GM12878 (cell line): ENCODE measurements around the gene EWSR1.

ENCODE experiments used
- EZH2 ChIP-seq: IDR thresholded peaks from 2 replicates; pipeline ENCODE4 v1.6.1; 2012; ENCODE audit warnings: low read depth, mild to moderate bottlenecking, control low read depth, inconsistent platforms, low read length, borderline replicate concordance; ENCODE audit not compliant: control insufficient read depth
- POLR2A ChIP-seq: IDR thresholded peaks from 2 replicates; pipeline ENCODE4 v1.6.1; 2011; ENCODE audit warnings: low read depth, mild to moderate bottlenecking, low read length
- POLR2AphosphoS2 ChIP-seq: IDR thresholded peaks from 2 replicates; pipeline ENCODE4 v1.6.1; 2011; ENCODE audit warnings: low read depth, mild to moderate bottlenecking, low read length, improper control_type of control experiment, moderate library complexity
- POLR2AphosphoS5 ChIP-seq: IDR thresholded peaks from 2 replicates; pipeline ENCODE4 v1.6.1; 2011; ENCODE audit warnings: mild to moderate bottlenecking, low read length, inconsistent platforms
- SIN3A ChIP-seq: IDR thresholded peaks from 2 replicates; pipeline ENCODE4 v1.6.1; 2012; ENCODE audit warnings: low read depth, low read length, improper control_type of control experiment
- SP1 ChIP-seq: IDR thresholded peaks from one replicate; pipeline ENCODE4 v1.6.1; 2011; ENCODE audit warnings: low read depth, low read length
- TF ChIP-seq, protein P1 (sequence below): IDR thresholded peaks from 2 replicates; pipeline ENCODE4 v1.6.1; 2012; ENCODE audit warnings: mild to moderate bottlenecking, low read depth, low read length
- TF ChIP-seq, protein P2 (sequence below), 3 experiments: IDR thresholded peaks in 2 of 3; conservative IDR thresholded peaks in 1 of 3; 2 replicates each; pipeline ENCODE4 v1.5.1; 2011; ENCODE audit warnings: low read depth in 3 of 3, low read length in 3 of 3, mild to moderate bottlenecking in 3 of 3, control low read depth in 2 of 3, moderate library complexity in 2 of 3, inconsistent platforms in 1 of 3, mixed read lengths in 1 of 3; ENCODE audit not compliant: control insufficient read depth in 2 of 3, insufficient read depth in 1 of 3; ENCODE audit errors: extremely low read depth in 1 of 3
- TF ChIP-seq, protein P3 (sequence below): IDR thresholded peaks from 2 replicates; pipeline ENCODE4 v1.6.1; 2011; ENCODE audit warnings: low read depth, mild to moderate bottlenecking, low read length, moderate library complexity, borderline replicate concordance; ENCODE audit errors: extremely low read depth
- TF ChIP-seq, protein P4 (sequence below): fragments of 450-650 bp; formaldehyde crosslinking; IDR thresholded peaks from 2 replicates; pipeline ENCODE4 v1.5.0; 2022; ENCODE audit warnings: mild to moderate bottlenecking, missing genetic modification characterization

DNA sequence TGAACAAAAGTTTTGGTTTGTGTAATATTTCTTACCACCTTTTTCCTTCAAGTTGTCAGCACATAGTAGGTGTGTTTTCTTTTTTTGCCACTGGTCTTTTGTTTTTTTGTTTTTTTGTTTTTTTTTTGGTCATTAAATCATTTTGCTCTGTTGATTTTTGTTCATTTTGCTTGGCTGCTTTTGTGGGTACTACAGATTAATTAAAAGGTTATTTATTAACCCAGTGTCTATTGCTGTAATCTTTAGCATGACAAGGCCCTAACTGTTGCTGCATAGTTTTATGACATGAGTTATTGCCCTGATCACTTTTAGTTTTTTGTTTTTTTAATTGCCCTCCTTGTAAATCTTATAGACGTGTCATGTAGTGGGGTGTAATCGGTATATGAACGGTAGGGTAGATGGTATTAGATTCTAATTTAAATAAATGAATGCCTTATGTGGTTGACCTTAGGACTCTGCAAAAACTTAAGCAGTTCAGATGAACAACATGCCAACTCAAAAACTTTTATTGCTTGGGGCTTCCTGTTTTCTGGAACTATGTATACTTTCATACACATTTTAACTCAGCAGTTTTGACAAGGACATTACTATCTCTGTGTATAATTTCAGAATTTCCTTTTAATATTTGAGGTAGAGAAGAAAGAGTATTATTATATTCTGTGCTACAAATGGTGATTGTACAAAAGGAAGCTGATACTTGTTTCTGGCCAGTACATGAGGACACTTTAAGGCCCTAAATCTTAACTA is 7.9 kb downstream of the EWSR1 start:
- TF ChIP-seq SP1 (no peak), EZH2 (no peak), POLR2A (no peak), SIN3A (no peak), POLR2AphosphoS5 (no peak), POLR2AphosphoS2 (no peak)
- TF ChIP-seq, protein P1, sequence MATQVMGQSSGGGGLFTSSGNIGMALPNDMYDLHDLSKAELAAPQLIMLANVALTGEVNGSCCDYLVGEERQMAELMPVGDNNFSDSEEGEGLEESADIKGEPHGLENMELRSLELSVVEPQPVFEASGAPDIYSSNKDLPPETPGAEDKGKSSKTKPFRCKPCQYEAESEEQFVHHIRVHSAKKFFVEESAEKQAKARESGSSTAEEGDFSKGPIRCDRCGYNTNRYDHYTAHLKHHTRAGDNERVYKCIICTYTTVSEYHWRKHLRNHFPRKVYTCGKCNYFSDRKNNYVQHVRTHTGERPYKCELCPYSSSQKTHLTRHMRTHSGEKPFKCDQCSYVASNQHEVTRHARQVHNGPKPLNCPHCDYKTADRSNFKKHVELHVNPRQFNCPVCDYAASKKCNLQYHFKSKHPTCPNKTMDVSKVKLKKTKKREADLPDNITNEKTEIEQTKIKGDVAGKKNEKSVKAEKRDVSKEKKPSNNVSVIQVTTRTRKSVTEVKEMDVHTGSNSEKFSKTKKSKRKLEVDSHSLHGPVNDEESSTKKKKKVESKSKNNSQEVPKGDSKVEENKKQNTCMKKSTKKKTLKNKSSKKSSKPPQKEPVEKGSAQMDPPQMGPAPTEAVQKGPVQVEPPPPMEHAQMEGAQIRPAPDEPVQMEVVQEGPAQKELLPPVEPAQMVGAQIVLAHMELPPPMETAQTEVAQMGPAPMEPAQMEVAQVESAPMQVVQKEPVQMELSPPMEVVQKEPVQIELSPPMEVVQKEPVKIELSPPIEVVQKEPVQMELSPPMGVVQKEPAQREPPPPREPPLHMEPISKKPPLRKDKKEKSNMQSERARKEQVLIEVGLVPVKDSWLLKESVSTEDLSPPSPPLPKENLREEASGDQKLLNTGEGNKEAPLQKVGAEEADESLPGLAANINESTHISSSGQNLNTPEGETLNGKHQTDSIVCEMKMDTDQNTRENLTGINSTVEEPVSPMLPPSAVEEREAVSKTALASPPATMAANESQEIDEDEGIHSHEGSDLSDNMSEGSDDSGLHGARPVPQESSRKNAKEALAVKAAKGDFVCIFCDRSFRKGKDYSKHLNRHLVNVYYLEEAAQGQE, result no peak
- TF ChIP-seq, protein P2, sequence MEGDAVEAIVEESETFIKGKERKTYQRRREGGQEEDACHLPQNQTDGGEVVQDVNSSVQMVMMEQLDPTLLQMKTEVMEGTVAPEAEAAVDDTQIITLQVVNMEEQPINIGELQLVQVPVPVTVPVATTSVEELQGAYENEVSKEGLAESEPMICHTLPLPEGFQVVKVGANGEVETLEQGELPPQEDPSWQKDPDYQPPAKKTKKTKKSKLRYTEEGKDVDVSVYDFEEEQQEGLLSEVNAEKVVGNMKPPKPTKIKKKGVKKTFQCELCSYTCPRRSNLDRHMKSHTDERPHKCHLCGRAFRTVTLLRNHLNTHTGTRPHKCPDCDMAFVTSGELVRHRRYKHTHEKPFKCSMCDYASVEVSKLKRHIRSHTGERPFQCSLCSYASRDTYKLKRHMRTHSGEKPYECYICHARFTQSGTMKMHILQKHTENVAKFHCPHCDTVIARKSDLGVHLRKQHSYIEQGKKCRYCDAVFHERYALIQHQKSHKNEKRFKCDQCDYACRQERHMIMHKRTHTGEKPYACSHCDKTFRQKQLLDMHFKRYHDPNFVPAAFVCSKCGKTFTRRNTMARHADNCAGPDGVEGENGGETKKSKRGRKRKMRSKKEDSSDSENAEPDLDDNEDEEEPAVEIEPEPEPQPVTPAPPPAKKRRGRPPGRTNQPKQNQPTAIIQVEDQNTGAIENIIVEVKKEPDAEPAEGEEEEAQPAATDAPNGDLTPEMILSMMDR (IDR thresholded peaks at IDR 0.05 in 2 of 3, conservative IDR thresholded peaks at IDR 0.05 in 1 of 3; ENCODE audit: control insufficient read depth in 2 of 3, extremely low read depth in 1 of 3, insufficient read depth in 1 of 3, low read depth in 3 of 3, low read length in 3 of 3), result no peak
- TF ChIP-seq, protein P3, sequence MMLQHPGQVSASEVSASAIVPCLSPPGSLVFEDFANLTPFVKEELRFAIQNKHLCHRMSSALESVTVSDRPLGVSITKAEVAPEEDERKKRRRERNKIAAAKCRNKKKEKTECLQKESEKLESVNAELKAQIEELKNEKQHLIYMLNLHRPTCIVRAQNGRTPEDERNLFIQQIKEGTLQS, result no peak
- TF ChIP-seq, protein P4, sequence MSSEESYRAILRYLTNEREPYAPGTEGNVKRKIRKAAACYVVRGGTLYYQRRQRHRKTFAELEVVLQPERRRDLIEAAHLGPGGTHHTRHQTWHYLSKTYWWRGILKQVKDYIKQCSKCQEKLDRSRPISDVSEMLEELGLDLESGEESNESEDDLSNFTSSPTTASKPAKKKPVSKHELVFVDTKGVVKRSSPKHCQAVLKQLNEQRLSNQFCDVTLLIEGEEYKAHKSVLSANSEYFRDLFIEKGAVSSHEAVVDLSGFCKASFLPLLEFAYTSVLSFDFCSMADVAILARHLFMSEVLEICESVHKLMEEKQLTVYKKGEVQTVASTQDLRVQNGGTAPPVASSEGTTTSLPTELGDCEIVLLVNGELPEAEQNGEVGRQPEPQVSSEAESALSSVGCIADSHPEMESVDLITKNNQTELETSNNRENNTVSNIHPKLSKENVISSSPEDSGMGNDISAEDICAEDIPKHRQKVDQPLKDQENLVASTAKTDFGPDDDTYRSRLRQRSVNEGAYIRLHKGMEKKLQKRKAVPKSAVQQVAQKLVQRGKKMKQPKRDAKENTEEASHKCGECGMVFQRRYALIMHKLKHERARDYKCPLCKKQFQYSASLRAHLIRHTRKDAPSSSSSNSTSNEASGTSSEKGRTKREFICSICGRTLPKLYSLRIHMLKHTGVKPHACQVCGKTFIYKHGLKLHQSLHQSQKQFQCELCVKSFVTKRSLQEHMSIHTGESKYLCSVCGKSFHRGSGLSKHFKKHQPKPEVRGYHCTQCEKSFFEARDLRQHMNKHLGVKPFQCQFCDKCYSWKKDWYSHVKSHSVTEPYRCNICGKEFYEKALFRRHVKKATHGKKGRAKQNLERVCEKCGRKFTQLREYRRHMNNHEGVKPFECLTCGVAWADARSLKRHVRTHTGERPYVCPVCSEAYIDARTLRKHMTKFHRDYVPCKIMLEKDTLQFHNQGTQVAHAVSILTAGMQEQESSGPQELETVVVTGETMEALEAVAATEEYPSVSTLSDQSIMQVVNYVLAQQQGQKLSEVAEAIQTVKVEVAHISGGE (CRISPR knock-in tag), result no peak
